Stimulated activated CD4-positive, alpha-beta T cell treated with anti-CD3 and anti-CD28 coated beads, TNF-alpha, amount 100 ng/mL, for 1 hour (primary cell): Measurements from ENCODE around the gene PLD3.
"Not testable (repeated sequence)": the region's sequence is repeated elsewhere in the genome, so short reads cannot be mapped to it uniquely, and the experiment has no call there.

Experiments
- DNase-seq, 3 donors: peaks; one replicate each; pipeline ENCODE4 v3.0.0-alpha.2; 2020; ENCODE audit warnings: low read depth in 3 of 3, low spot score in 1 of 3

The PLD3 gene

GRCh38 chr19:40331052-40331451 lies 17.4 kb upstream of the PLD3 start:
- no peak for DNase-seq

GRCh38 chr19:40332669-40333068 lies 15.8 kb upstream of the PLD3 start:
- DNase-seq, result no peak

- not testable (repeated sequence) for DNase-seq
These were observed 15.4 kb upstream of the PLD3 start for GRCh38 chr19:40333083-40333482.

DNA sequence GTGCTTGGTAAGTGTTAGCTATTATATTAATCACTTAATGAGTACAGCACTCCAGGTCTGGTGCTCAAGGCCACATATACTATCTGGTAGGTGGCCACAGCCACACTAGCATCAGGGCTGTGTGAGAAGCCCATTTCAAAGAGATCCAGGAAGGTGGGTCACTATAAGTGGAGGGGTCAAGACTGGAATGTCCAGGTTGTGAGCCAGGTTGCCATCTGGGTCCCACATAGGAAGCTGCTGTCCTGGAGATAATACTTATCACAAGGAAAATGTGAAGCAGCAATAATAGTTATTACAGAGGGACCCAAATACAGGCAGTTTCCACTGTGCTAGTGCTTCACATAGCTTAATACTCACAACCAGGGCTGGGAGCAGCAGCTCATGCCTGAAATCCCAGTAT lies 13.4 kb upstream of the PLD3 start:
- no peak for DNase-seq

DNA sequence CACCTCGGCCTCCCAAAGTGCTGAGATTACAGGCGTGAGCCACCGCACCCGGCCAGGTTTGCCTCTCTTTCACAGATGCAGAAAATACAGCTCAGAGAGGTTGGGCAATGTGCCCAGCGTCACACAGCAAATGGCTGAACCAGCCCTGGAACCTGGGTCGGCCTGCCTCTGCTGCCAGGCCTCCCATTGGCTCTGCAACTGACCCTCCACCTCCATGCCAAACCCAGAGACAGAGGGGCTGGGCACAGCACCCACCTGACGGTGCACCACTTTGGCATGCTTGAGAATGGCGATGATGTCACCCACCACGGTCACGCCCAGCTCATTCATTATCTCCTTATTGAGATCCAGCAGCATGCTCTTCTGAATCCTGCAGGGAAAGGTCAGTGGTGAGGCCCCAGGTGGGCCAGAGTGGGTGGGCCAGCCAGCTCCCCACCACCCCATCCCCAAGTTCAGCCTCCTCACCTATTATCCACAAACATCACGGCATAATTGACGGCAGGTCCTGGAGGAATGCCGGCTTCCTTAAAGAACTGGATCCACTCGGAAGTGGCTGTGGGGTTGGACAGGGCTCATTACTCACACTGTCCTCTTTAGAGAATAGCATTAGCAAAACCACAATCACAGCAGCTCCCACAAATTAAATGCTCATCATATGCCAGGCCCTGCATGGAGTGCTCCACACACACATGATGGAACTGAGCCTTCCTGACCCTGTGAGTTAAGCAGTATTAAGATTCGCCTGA lies 12.5 kb upstream of the PLD3 start:
- DNase-seq, result no peak

GRCh38 chr19:40336601-40336900 lies 11.9 kb upstream of the PLD3 start:
- no peak for DNase-seq

GRCh38 chr19:40337107-40337506 lies 11.4 kb upstream of the PLD3 start:
- DNase-seq, result no peak

- DNase-seq, result no peak
These were observed 10.9 kb upstream of the PLD3 start for GRCh38 chr19:40337594-40337993.

- DNase-seq, result no peak
These were observed 9.3 kb upstream of the PLD3 start for GRCh38 chr19:40339018-40339728.

DNA sequence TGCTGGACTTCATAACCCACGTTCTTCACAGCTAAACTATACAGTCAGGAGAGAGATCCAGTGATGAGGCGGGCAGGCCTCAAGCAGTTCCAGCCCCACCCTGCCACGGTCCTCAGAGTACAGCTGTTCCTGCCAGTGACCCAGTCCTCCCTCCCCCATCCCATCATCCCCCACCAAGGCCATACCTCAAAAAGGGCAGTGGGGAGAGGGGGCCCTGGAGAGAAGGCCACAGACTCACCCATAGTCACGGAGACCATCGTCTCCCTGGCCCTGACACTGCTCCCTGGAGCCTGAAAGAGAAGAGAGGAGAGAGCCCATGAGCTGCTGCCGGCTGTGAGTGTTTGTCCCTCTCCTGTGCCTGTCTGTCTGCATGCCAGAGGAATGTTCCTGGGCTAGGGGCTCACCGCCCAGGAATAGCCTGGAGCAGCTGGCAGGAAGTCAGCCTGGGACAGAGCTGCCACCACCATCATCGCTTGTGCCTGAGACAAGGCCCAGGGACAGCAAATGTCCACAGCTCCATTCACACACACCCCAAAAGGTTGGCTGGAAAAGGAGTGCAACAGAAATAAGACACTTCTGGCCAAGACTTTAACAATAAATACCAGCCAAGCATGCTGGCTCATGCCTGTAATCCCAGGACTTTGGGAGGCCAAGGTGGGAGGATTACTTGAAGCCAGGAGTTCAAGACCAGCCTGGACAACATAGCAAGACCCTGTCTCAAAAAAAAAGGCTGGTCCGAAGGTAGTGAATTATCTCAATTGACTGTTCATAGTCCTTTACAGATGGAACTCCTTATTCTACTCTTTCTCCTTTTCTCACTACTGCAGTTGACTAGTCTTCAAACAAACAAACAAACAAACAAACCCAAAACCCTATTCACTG lies 6.7 kb upstream of the PLD3 start:
- DNase-seq, result no peak

- DNase-seq, result no peak
These were observed 5.7 kb upstream of the PLD3 start for GRCh38 chr19:40342644-40343311.

DNA sequence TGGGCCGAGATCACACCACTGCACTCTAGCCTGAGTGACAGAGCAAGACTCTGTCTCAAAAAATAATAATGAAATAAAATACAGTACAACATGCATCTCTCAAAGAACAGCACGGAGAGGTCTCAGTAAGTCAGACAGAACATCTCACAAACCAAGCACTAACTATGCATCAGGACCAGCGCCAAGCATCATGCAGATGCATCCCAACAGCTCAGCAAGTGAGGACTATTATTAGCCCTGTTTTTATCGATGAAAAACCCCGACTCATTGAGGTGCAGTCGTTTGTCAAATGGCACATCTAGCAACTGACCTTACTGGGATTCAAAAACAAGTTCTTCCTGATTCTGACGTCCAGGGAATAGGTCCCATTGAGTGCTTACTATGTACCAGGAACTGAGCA lies 4.1 kb upstream of the PLD3 start:
- DNase-seq, result no peak

DNA sequence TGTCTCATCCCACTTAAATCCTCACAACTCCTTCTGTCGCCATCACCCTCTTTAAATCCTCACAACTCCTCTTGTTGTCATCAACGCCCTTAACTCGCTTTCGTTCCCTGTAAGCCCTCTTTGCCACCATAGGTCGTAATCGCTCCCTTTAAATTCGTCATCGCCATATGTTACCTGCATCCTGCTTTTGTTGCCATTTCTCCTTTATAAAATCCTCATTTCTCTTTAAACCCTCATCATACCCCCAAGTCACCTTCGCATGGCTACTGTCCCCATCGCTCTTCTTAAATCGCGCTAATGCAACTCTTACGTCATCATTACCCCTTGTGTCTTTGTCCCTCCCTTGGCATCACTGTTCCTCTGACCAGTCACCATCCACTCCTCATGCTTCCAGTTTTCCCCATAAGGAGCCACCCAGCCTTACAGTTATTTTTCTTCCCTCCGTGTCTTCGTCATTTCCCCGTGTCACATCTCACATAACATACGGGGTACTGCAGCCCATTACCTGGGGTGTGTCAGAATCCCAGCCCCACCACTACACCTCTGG lies 539 bp downstream of the PLD3 start:
- no peak for DNase-seq

GRCh38 chr19:40355975-40356680 lies 7.6 kb downstream of the PLD3 start:
- DNase-seq, result no peak

GRCh38 chr19:40356681-40357595 lies 8.4 kb downstream of the PLD3 start:
- DNase-seq, result no peak

GRCh38 chr19:40357640-40358039 lies 9.1 kb downstream of the PLD3 start:
- DNase-seq, result no peak

DNA sequence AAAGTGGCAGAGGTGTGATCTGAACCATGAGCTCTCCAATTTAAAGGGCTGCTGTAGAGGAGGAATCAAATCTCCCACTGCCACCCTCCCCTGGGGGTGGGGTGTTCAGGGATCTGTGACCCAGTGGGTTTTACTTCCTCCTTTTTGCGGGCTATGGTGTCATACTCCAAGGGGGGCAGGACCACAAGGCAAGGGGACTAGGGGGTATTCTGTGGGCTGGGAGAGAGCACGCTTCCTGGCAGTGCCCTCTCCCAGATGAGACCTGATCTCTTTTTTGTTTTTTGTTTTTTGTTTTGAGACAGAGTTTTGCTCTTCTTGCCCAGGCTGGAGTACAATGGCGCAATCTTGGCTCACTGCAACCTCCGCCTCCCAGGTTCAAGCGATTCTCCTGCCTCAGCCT lies 10.3 kb downstream of the PLD3 start:
- no peak for DNase-seq

DNA sequence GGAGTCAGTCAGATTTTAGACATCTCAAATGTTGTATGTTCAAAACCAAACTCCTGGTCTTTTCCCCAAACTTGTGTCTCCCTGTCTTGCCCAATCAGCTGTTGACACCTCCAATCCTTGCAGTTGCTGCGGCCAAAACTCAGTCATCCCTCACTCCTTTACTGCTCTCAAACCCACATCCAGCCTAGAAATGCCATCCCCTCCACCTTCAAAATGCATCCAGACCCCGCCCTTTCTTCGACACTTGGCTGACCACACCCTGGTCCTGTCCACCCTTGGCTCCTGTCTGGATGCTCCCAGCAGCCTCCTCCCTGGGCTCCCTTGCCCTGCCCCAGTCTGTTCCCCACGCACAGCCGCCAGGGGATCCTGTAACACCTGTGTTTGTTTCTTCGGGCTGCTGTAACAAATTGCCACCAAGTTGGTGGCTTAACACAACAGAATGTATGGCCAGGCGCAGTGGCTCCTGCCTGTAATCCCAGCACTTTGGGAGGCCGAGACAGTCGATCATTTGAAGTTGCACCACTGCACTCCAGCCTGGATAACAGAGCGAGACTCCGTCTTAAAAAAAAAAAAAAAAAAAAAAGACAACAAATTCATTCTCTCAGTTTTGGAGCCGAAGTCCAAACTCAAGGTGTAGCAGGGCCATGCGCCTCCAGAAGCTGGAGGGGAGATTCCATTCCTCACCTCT lies 11.7 kb downstream of the PLD3 start:
- DNase-seq, result no peak

GRCh38 chr19:40360708-40361241 lies 12.3 kb downstream of the PLD3 start:
- DNase-seq, result no peak
